PFSK-1 (cell line): ENCODE measurements around the gene SERPINB2.

ENCODE experiments used
- POLR2AphosphoS5 ChIP-seq: IDR thresholded peaks from 2 replicates; pipeline ENCODE4 v1.6.1; 2012; ENCODE audit warnings: low read depth, mild to moderate bottlenecking, control low read depth, low read length, moderate library complexity
- SIN3A ChIP-seq: IDR thresholded peaks from 2 replicates; pipeline ENCODE4 v1.6.1; 2012; ENCODE audit warnings: mild to moderate bottlenecking, low read length, moderate library complexity, borderline replicate concordance; ENCODE audit not compliant: insufficient read depth
- TF ChIP-seq, protein P1 (sequence below), 2 experiments: IDR thresholded peaks; 2 replicates each; pipeline versions ENCODE4 v1.6.1 to v1.8.0; 2011 to 2012; ENCODE audit warnings: low read depth in 2 of 2, low read length in 2 of 2, control low read depth in 1 of 2, inconsistent platforms in 1 of 2, mild to moderate bottlenecking in 1 of 2, moderate library complexity in 1 of 2; ENCODE audit not compliant: insufficient read depth in 1 of 2

GRCh38 chr18:63878925-63879324 lies 8.6 kb upstream of the SERPINB2 start:
- TF ChIP-seq POLR2AphosphoS5, result no peak; the same call in 1 of the 2 replicates
- TF ChIP-seq, protein P1, sequence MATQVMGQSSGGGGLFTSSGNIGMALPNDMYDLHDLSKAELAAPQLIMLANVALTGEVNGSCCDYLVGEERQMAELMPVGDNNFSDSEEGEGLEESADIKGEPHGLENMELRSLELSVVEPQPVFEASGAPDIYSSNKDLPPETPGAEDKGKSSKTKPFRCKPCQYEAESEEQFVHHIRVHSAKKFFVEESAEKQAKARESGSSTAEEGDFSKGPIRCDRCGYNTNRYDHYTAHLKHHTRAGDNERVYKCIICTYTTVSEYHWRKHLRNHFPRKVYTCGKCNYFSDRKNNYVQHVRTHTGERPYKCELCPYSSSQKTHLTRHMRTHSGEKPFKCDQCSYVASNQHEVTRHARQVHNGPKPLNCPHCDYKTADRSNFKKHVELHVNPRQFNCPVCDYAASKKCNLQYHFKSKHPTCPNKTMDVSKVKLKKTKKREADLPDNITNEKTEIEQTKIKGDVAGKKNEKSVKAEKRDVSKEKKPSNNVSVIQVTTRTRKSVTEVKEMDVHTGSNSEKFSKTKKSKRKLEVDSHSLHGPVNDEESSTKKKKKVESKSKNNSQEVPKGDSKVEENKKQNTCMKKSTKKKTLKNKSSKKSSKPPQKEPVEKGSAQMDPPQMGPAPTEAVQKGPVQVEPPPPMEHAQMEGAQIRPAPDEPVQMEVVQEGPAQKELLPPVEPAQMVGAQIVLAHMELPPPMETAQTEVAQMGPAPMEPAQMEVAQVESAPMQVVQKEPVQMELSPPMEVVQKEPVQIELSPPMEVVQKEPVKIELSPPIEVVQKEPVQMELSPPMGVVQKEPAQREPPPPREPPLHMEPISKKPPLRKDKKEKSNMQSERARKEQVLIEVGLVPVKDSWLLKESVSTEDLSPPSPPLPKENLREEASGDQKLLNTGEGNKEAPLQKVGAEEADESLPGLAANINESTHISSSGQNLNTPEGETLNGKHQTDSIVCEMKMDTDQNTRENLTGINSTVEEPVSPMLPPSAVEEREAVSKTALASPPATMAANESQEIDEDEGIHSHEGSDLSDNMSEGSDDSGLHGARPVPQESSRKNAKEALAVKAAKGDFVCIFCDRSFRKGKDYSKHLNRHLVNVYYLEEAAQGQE (IDR thresholded peaks at IDR 0.05; ENCODE audit: insufficient read depth in 1 of 2, low read depth in 2 of 2, low read length in 2 of 2), result no peak
- no peak for TF ChIP-seq SIN3A
